Kidney glomerular epithelial cell (primary cell): Measurements from ENCODE around the gene POLRMT.
"Not testable (repeated sequence)": the region's sequence is repeated elsewhere in the genome, so short reads cannot be mapped to it uniquely, and the experiment has no call there.

Experiments used
- DNase-seq: peaks from one replicate; lab custom pipeline; 2025; lab: John Stamatoyannopoulos, UW

POLRMT gene

GRCh38 chr19:610801-611480, 22.4 kb downstream of the POLRMT start:
- no peak for DNase-seq

GRCh38 chr19:610071-610800, 23.1 kb downstream of the POLRMT start:
- DNase-seq, result no peak

GRCh38 chr19:609004-609346, 24.4 kb downstream of the POLRMT start:
- DNase-seq, result no peak

- DNase-seq, result no peak
Observed at GRCh38 chr19:608155-609003, 25.0 kb downstream of the POLRMT start.

- DNase-seq, result no peak
Observed at GRCh38 chr19:607301-608154, 25.8 kb downstream of the POLRMT start.

GRCh38 chr19:605061-605971, 28.0 kb downstream of the POLRMT start:
- not testable (repeated sequence) for DNase-seq

GRCh38 chr19:604355-604754, 29.0 kb downstream of the POLRMT start:
- DNase-seq, result no peak

GRCh38 chr19:603779-604178, 29.6 kb downstream of the POLRMT start:
- DNase-seq, result not testable (repeated sequence)

GRCh38 chr19:603302-603639, 30.1 kb downstream of the POLRMT start:
- DNase-seq, result not testable (repeated sequence)

GRCh38 chr19:602391-603301, 30.7 kb downstream of the POLRMT start:
- DNase-seq, result no peak

- no peak for DNase-seq
Observed at GRCh38 chr19:601790-602189, 31.5 kb downstream of the POLRMT start.

- no peak for DNase-seq
Observed at GRCh38 chr19:601310-601709, 32.0 kb downstream of the POLRMT start.

- no peak for DNase-seq
Observed at GRCh38 chr19:597406-598315, 35.7 kb downstream of the POLRMT start.

GRCh38 chr19:596263-596655, 37.1 kb downstream of the POLRMT start:
- DNase-seq, result no peak

- no peak for DNase-seq
Observed at GRCh38 chr19:595326-596262, 37.7 kb downstream of the POLRMT start.

- DNase-seq, result no peak
Observed at GRCh38 chr19:594265-594870, 39.0 kb downstream of the POLRMT start.

- no peak for DNase-seq
Observed at GRCh38 chr19:593505-593904, 39.8 kb downstream of the POLRMT start.
